Measurements from ENCODE around the gene PKM.
A peak's percentile ranks its signal among the peaks of the same experiment; 100 is the strongest.

Gene PKM

DNA sequence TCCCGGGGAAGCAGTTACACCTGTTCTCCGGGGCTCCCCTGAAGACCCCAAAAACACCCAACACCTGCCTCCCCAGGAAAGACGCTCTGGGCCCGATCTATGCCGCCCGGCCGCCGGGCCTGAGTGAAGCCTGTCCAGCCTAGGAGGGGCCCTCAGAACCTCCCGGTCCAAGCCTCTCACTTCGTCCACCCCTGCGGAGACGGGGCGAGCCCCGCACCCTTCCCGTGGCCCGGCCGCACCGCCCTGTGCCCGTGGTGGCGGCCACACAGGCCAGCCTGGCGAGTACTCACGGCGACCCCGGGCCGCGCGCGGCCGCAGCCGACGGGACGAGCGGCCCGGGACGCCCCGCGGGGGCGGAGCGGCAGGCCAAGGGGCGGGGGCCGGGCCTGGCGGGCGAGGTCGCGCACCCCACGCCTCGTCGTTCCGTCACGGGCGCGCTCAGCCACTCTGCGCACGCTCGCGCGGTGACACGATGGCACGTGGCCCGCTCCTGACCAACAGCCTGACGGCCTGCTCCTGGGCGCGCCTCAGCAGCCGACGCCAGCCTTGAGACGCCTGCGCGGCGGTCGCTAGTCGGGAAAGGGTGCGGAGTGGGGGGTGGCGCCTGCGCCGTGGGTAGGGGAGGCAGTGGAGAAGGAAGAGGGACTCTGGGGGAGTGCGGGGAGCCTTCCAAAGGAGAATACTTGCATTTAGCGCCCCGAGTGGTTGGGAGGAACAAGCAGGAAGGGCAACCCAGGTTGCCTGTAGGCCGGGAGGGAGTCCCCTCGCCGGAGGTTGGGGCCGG is 41.4 kb upstream of the PKM start, which contains the start of gene PARP6:
Gene PARP6 (minus strand): TSS at position 342 of the 784 bp plus-strand sequence. CDS start 5,077 bp downstream, outside the sequence.
- TF ChIP-seq, protein P1, sequence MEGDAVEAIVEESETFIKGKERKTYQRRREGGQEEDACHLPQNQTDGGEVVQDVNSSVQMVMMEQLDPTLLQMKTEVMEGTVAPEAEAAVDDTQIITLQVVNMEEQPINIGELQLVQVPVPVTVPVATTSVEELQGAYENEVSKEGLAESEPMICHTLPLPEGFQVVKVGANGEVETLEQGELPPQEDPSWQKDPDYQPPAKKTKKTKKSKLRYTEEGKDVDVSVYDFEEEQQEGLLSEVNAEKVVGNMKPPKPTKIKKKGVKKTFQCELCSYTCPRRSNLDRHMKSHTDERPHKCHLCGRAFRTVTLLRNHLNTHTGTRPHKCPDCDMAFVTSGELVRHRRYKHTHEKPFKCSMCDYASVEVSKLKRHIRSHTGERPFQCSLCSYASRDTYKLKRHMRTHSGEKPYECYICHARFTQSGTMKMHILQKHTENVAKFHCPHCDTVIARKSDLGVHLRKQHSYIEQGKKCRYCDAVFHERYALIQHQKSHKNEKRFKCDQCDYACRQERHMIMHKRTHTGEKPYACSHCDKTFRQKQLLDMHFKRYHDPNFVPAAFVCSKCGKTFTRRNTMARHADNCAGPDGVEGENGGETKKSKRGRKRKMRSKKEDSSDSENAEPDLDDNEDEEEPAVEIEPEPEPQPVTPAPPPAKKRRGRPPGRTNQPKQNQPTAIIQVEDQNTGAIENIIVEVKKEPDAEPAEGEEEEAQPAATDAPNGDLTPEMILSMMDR (IDR thresholded peaks at IDR 0.05; ENCODE audit: insufficient read depth, low read length, missing control alignments), result peak; percentile 78
- ChIA-PET POLR2A (interaction anchor here (1.0 kb wide), 1 partner anchor 42 kb away, joined by 6 read pairs; the partner anchor contains the start of gene PKM), CTCF (interaction anchor here (0.7 to 2.2 kb wide), 9 partner anchors 8 to 231 kb away, joined by 3 to 28 read pairs (median 6); no protein-coding TSS in a partner anchor)
- H3K4me3 ChIP-seq (ENCODE audit: low read depth, low read length), result peak within 1 kb of the TSS; percentile 85
- DNase-seq (ENCODE audit: low read depth, low spot score), result peak; percentile 83

GRCh38 chr15:72271895-72272212 is 40.9 kb upstream of the PKM start:
- no peak for DNase-seq (ENCODE audit: low read depth, low spot score)
- TF ChIP-seq, protein P1 (IDR thresholded peaks at IDR 0.05; ENCODE audit: insufficient read depth, low read length, missing control alignments), result no peak
- H3K4me3 ChIP-seq (ENCODE audit: low read depth, low read length), result peak overlapping the region; percentile 85
- ChIA-PET POLR2A (interaction anchor here (1.0 kb wide), 1 partner anchor 41 kb away, joined by 6 read pairs; the partner anchor contains the start of gene PKM), CTCF (no interaction called here)

GRCh38 chr15:72271221-72271620 is 40.2 kb upstream of the PKM start:
- POLR2A ChIA-PET, result interaction anchor here (1.0 kb wide), 1 partner anchor 41 kb away, joined by 6 read pairs; the partner anchor contains the start of gene PKM

GRCh38 chr15:72269739-72270138 is 38.7 kb upstream of the PKM start:
- ChIA-PET CTCF (interaction anchor here (0.9 kb wide), 2 partner anchors 9 to 71 kb away, joined by 3 read pairs; no protein-coding TSS in a partner anchor), POLR2A (no interaction called here)
- no peak for DNase-seq (ENCODE audit: low read depth, low spot score)
- TF ChIP-seq, protein P1 (IDR thresholded peaks at IDR 0.05; ENCODE audit: insufficient read depth, low read length, missing control alignments), result no peak
- H3K4me3 ChIP-seq (ENCODE audit: low read depth, low read length), result no peak overlapping the region

More at GRCh38 chr15:72271221-72271620, 40.2 kb upstream of the PKM start:
- TF ChIP-seq, protein P1 (IDR thresholded peaks at IDR 0.05; ENCODE audit: insufficient read depth, low read length, missing control alignments), result no peak
- CTCF ChIA-PET, result no interaction called here
- peak overlapping the region; percentile 85 for H3K4me3 ChIP-seq (ENCODE audit: low read depth, low read length)
- DNase-seq (ENCODE audit: low read depth, low spot score), result no peak

- DNase-seq (ENCODE audit: low read depth, low spot score), result no peak
- TF ChIP-seq, protein P1 (IDR thresholded peaks at IDR 0.05; ENCODE audit: insufficient read depth, low read length, missing control alignments), result no peak
- no peak overlapping the region for H3K4me3 ChIP-seq (ENCODE audit: low read depth, low read length)
- CTCF ChIA-PET, result interaction anchor here (2.9 kb wide), 1 partner anchor 66 kb away, joined by 13 read pairs; no protein-coding TSS in a partner anchor
- POLR2A ChIA-PET, result no interaction called here
These were observed 34.0 kb upstream of the PKM start for GRCh38 chr15:72265031-72265430.

- TF ChIP-seq, protein P1 (IDR thresholded peaks at IDR 0.05; ENCODE audit: insufficient read depth, low read length, missing control alignments), result no peak
- ChIA-PET CTCF (interaction anchor here (1.0 kb wide), 1 partner anchor 20 kb away, joined by 3 read pairs; no protein-coding TSS in a partner anchor), POLR2A (no interaction called here)
- no peak for DNase-seq (ENCODE audit: low read depth, low spot score)
- H3K4me3 ChIP-seq (ENCODE audit: low read depth, low read length), result no peak overlapping the region
These were observed 21.8 kb upstream of the PKM start for GRCh38 chr15:72252663-72253299.
